NCI-H524 (cell line): ENCODE data around the gene TOR4A.

ENCODE experiments used
- DNase-seq, 2 experiments: peaks; one replicate each; lab custom pipeline; 2025; lab: John Stamatoyannopoulos, UW

TOR4A gene

DNA sequence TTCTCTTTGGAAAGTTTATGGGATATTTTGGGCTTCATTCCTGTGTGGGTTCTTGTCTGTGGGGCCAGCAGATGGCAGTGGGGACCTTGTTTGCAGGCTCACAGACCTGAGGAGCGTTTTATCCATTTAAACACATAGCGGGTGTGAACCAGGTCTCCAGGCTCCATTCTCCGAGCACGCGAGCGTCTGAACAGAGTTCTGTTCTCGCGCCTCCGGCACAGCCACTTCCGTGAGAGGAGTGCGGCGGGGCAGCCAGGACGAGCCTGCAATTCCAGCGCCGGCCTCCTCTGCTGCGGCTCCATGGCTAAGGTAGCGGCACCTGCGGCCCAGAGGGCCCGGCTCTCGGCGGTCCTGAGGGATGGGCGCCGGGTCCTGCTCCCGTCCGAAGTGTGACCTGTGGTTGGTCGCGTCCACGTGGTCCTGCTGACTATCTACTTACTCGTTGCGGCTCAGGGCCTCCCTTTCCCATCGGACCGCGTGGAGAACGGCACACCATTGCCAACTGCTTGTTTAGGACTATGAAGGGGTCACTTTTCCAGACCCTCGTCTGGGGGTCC is 17.2 kb downstream of the TOR4A start:
- peak; percentile 34 to 68 for DNase-seq

DNA sequence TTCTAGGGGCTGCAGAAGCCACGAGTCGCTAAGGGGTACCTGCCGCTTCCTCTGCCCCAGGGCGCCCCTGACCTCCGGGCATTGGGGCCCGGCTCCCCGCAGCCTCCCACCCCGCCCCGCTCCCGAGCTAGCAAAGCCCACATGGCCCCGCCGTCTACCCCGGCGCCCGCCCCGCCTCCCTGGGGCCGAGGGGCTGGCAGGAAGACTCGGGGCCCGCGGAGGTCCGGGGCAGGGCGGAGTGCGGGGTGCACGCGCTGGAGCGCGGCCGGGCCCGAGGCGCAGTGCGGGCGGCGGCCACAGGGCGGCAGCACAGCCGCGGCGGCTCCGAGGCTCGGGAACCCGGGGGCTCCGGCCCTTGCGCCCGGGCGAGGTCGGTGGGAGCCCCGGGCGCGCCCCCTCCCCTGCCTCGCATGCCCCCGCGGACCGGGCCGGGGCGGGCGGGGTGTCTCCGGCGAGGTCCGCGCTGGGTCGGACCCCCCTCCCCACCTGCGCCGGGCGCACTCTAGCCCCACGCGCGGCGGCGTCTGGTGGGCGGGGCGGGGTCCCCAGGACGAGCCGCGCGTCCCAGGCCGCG is 17.8 kb downstream of the TOR4A start:
- peak in 1 of 2 experiments; percentile 25 for DNase-seq

DNA sequence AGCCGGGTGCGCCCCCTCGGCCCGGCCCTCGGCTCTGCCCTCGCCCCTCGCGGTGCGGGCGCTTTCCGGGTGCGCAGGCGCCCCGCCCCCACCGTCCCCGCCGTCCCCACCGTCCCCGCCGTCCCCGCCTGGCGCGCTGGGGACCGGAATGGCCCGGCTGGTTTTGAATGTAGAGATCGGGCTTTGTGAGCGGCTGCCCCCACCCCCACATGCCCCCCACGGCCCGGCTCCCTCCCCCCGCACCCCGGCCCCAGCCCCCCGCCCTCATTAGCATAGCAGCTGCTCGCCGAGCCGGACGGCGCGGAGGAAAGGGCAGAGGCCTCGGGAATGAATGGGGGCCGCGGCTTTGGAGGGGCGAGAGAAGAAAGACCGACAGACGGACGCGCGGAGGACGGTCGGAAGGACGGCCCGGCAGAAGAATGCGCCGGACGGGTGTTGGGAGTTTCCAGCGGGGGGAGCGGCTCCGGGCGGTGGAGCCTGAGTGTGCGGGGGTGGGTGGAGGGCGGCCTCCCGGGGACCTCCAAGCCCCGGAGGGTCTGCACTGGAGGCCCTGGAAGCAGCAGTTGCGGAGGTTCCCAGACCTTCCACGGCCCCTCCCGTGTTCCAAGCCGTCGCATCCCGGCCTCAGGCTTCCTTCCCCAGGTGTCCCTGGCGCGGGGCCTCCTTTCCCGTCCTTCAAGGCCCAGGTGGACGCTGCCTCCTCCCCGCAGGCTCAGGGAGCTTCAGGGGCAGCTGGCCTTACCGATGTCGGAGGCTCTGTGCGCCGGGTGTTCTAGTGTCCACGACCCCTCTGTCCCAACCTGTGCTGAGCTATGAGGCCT is 18.5 kb downstream of the TOR4A start:
- no peak for DNase-seq

DNA sequence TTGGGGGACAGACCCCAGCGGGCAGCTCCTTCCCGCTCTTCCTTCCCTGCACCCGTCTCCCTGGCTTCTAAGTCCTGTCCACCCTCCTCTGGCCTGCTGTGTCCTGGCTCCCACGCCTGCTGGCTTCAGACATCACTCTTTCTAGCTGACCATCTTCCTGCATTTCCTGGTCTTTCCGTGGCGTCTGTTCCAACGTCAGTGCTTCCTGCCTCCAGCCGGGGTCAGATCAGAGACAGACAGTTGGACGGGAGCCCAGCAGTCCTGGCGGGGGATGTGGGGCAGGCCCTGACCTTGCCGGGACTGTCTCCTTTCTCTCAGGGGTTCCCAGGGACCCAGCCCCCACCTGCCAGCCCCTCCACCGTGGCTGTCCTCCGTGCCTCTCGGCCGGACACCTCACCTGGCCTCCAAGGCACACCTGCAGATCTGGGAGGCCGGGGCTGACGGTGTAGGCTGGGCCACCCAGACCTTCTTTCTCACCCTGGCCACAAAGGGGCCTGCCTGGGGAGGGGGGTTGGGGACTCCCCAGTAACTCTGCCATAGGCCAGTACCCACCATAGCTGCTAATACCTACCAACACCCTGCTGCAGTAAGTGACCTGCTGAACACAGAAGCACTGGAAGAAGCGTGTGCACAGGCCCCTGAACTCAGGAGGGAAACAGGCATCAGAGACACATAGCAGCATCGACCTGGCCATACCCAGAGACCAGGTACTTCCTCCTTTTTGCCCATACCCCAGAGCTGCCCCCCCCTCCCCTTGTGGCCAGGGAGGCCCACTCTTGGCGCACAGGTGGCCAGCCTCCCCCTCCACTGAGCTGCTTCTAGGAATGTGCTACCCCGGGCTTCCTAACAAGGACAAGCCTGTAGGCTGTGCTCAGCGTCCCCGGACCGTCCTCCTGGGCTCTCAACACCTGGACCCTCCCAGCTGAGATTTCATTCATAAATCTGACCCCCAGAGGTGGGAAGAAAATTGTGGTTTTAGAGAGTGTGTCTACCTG is 19.4 kb downstream of the TOR4A start:
- DNase-seq: no peak

DNA sequence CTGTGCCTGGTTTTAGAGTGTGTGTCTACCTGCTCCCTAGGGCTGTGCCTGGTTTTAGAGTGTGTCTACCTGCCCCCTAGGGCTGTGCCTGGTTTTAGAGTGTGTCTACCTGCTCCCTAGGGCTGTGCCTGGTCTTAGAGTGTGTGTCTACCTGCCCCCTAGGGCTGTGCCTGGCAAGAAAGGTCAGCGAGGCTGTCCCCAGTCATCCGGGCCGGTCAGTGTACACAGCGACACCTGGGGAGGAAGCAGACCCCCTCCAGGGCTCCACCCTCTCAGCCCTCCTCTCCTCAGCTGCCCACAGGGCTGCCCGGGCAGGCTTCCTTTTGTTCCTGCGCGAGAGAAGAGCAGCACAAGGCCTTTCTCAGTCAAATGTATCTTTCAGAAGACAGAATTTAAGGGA is 20.4 kb downstream of the TOR4A start:
- DNase-seq: no peak

DNA sequence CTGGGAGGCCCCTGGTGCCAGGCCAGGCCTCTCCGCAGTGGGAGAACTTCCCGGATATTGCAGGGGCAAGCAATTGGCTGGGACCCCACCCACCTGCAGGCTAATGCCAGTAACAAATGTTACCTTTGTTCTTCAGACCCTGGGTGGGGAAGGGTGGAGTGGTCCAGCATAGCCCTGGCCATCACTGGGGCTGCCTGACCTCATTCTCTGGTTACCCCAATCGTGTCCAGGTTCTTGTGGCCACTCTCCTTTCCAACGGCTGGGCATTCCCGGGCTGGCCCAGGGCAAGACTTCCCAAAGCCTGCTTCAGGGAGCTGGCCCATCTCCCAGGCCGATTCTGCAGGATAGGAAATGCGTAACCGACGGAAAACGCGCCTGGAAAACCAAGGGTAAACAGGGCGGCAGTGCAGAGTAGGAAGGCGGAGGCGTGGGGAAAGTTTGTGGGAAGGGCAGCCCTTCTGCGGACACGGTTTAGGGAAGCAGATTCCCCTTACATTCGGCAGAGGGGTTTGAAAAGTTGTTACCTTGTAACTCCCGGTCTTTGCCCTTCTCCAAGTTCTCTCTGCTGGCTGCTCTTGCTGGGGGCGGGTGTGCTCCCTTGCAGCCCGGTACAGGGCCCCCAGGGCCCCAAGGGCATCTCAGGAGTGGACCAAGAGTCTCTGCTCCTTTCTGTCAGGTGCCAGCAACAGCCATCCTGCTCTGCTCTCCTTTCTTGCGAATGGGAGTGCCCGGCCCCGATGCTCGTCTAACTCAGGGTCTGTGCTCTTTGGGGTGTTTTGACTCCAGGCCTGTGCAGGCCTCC is 21.1 kb downstream of the TOR4A start:
- DNase-seq: no peak

DNA sequence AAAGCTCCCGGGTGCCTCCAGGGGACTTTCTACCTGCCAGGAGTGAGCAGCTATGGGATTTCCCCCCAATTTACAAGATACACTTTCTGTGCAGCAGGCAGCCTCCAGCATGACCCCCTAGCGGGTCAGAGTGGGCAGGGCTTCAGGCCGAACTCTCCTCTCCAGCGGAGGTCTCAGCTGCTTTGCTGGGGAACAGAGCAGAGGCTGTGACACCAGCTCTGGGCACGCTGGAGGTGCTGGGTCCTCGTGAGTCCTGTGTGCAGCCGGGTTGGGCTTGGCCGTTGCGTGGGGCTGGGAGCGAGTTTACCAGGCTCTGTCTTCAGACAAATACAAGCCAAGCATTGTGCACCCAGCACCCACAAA is 21.7 kb downstream of the TOR4A start:
- no peak for DNase-seq

DNA sequence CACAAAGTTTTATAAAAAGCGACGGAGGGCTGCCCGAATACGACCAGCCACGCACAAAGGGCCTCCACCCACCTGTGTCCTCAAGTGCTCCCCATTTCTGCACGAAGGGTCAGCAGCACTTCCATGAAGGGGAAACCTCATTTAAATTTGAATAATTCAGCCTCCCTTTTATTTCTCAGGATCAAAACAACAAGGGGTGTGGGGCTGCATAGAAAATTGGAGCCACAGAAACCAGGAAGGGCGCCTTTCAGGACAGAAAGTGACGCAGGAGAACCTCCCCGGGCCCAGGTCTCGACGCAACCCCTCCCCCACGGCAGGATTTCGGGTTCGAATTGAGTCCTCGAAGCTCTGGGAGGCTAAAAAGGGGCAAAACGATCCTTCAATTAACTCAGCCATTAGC is 22.4 kb downstream of the TOR4A start:
- DNase-seq: no peak

DNA sequence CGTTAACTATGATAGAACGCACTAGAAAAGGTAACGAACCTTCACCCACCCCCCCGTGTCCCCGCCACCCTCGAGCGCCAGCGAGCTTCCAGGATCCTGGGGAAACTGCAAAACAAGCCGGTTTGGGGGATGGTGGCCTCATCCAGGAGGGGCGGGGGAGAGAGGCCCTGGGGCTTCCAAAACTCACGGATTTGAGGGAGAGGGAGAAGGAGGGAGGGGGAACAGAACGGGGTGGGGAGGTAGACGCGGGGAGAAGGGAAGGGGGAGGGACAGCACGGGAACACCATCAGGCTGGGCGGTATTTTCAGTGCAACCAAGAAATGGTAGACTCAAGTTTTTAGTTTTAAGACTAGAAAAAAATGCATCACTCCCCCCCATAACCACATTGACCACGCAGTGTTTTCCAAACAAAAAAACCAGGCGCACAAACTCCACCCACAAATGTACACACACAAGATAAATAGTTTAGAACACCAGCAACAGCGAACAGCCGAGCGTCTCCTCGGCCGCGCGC is 23.1 kb downstream of the TOR4A start:
- peak in 1 of 2 experiments; percentile 44 for DNase-seq

DNA sequence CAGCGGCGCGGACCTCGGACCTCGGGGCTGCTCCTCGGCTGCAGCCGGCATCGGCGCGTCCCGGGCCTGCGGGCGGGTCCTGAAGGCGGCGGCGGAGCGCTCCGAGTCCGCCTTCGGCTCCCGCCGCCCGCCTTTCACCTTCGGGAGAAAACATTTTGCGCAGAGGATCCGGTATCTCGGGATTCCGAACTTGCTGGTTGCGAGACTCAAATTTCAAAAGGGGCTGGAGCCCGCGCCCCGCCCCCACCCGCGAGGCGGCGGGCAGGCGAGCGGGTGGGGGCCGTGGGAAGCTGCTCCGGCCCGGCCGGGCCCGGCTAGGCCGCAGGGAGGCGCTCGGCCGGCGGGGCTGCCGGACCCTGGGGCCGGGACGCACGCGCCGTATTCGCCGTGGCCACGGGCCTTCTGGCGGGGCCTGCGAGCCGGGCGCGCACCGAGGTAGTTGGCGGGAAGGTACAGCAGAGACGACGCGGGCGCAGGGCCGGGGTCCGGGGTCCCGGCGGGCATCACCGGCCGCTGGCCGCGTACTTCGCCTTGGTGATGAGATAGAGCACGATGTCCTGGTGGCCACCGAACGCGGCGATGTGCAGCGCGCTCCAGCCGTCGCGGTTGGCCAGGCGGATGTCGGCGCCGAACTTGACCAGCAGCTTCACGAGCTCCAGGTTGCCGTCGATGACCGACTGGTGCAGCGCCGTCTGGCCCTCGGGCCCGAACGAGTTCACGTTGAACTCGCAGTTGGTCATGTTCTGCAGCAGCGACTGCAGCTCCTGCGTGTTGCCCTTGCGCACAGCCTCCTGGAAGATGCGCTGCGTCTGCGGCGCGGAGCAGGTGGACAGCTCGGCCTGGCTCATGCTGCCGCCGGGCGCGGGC is 23.8 kb downstream of the TOR4A start:
- peak; percentile 46 to 69 for DNase-seq

DNA sequence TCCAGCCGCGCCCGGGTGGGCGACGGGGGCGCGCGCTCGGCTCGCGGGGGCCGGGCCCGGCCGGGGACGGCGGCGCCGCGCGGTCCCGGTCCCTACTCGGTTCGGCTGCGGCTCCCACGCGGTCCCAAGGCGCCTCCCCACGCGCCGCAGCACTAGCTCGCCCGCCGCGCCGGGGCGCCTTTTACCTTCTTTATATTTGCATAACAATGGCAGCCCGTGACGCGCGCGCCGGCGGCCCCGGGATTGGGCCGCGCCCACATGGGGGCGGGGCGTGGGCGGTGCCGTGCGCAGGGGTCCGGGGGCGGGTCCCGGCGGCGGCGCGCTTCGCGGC is 24.6 kb downstream of the TOR4A start, which contains the start of gene NRARP:
TSS of gene NRARP (minus strand) at position 154 of the 331 bp plus-strand sequence. CDS start 343 bp downstream, outside the sequence.
- DNase-seq: peak; percentile 79 to 91

DNA sequence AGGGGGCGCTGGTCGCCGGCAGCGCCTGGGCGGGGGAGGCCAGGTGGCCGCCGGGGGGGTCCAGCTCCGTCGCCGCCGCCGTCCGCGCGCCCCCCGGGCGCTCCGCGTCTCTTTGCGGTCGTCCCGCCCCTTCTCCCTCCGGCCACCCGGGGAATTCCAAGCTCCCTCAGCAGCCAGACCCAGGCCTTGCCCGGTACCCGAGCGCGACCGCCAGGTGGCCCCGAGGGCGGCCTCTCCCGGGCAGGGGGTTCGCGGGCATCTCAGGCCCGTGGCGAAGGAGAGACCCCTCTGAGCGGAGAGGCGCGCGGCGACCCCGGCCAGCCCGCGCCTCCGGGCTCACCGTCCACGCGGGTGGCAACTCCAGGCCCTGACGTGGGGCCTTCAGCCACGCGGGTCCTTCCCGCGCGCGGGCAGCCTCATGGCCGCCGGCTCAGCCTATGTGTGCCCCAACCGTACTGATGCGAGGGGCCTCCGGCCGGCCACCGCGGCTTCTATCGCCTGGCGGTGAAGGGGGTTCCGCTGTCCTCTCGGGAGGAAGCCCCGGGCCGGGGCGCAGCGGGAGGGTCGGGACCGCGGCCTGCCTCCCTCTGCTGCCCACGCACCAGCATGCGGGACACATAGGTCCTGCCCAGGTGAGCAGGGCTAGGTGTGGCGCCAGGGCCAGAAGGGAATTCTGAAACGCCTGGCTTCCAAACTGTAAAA is 25.1 kb downstream of the TOR4A start:
- no peak for DNase-seq

DNA sequence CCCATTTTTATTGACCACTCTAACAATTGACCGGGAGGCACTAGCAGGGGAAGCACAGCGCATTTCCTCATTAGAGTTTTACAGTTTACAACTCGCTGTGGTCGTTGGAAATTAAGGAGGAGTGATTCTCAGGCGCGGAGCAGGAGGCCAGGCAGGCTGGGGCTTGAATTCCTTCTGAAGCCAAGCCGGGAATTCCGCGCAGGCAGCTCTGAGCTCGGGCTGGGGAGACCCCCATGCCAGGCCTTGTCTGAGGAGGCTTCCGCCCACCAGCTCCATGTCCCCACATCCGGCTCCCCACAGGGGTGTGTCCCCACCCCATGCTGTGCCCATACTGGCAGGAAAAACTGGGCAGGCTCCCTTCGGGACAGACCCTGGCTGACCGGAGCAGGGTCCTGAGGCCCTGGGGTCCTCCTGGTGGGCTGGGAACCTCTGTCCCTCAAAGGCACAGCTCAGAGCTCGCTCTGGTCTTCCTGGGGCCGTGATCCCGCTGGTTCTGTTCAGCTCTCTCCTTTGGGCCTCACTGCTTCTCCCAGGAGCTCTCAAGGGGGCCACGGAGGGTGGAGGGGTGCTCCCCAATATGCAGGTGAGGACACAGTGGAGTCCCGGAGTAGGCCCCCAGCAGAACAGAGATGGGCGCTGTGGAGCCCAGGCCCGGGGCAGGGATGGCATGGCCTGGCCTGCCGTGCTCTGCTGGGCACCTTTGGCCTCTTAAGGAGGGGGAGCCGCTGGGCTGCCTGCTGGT is 25.8 kb downstream of the TOR4A start:
- DNase-seq: no peak

DNA sequence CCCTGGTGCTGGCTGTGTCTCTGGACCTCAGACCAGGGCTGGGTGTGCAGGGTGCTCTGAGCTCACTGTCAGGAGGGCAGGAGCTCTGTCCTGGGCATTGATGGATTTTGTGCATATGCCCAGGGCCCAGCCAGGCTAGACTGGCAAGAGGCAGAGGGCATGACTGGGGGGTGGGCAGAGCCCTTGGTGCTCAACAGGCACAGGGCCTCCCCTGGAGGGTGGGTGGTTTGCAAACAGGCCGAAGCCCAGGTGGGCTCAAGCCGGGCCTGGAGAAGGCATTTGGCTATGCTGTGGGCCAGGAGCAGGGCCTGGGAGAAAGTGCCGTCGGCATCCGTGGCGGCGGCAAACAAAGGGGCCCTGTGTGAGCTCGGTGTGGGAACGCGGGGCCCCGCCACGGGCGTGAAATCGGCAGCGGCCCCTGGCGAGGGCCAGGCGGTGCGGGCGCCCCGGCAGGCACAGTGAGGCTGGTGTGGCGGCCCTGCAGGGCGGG is 26.4 kb downstream of the TOR4A start:
- no peak for DNase-seq

DNA sequence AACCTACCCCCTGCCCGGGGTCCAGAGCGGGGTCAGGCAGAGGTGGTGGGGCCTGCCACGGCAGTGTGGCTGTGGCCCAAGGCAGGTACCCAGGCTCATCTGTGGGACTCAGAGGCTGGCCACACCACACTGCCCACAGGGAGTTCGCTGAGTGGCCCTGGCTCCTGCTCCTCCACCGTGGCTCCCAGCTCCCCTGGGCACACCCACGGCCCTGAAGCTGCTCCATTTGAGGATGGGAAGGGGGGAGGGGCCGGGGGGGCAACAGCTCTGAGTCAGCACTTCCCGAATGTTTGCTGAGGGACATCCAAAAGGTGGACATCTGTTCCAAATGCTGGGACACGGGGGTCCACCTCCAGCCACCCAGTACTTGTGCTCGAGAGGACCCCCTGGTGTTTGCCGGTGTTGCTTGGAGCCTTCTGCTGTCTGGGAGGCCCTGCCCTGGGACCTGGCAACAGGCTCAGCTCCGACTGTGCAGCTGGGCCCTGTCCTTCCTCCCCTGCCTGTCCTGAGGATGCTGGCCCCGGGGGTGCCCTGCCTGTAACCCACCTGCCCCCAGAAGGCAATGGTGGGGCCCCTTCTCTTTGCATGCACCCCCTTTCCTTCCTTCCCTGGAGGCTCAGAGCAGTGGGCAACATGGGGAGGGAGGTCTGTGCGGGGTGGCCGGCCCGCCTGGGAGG is 27.0 kb downstream of the TOR4A start:
- DNase-seq: peak; percentile 32 to 77

DNA sequence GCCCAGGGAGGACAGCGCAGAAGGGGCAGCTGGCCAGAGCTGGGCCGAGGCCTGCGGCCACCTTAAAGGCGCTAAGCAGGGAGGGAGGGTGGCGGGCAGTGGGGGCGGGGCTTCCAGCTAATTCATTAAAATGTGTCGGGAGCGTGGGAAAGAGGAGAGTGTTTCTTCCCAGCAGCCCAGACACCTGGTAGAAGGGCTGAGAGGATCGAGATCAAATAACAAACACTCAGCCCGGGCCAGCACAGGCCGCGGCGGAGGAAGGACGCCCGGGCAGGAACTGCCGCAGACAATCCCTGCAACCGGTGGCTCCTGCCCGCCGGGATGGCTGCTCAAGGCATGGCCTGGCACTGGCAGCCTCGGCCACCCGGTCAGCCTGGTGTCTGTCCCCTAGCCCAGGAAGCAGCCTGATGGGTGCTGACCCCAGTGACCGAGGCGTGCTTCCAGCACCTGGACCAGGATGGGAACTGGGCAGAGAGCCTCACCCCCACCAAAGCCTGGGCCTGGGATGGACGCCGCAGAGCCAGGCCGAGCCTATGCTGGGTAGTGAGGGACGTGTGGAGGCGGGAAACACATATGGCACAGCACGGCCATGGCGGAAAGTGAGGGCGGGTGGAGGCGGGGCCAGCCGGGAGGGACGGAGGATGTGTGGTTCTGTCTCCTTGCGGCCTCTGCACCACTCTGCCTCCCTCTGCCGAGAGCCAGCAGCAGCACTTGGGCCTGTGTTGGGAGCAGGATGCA is 27.7 kb downstream of the TOR4A start:
- peak; percentile 73 to 83 for DNase-seq

DNA sequence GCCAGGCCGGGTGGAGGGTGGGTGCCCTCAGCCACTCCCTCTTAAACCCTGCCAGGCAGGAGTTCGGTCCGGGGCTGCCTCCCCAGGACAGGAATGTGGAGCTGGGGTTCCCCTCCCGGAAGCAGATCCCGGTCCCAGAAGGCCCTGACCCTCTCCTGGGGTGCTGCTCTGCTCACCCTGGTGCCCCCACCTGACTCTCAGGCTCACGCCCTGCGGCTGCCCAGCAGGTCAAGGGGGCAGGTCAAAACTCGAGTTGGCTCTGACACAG is 28.2 kb downstream of the TOR4A start:
- DNase-seq: no peak
